ENCODE data around the gene CNTNAP2. TPM values are rescaled to one million over a fixed set of nuclear protein-coding genes. Genes with fewer than 3 reads are reported as not detected.

The CNTNAP2 gene
- total RNA-seq, 2 experiments from 2014 or later: 0.28 TPM; not detected in 1

DNA sequence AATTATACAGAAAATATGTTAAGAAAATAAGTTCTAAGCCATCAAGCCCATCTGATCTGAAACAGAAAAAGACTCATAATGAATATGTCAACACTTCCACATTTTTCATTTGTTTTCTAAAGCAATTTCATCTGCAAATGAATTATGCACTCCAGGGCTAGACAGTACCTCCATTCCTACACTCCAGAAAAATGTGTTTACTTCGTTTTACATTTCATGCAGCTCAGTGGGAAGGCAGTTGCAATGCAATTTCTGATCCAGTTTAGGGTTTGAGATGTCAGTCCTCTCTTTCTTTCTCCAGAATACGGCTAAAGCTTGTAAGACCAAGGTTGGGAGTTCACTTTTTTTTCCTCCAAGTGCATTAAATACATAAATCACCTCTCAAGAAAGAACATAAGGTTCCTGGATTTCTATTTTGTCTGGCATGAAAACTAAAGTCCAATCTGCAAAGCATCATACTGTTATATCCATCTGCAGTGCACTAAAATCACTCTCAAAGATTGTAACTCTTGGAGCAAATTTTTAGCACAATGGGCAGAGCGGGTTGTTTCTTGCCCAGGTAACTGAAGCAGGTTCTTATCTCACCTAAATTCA, 2125.2 kb downstream of the CNTNAP2 start:
- TF ChIP-seq EZH2phosphoT487 (IDR thresholded peaks at IDR 0.05; ENCODE audit: borderline replicate concordance, low read depth, low read length): no peak
- TF ChIP-seq, protein P1, sequence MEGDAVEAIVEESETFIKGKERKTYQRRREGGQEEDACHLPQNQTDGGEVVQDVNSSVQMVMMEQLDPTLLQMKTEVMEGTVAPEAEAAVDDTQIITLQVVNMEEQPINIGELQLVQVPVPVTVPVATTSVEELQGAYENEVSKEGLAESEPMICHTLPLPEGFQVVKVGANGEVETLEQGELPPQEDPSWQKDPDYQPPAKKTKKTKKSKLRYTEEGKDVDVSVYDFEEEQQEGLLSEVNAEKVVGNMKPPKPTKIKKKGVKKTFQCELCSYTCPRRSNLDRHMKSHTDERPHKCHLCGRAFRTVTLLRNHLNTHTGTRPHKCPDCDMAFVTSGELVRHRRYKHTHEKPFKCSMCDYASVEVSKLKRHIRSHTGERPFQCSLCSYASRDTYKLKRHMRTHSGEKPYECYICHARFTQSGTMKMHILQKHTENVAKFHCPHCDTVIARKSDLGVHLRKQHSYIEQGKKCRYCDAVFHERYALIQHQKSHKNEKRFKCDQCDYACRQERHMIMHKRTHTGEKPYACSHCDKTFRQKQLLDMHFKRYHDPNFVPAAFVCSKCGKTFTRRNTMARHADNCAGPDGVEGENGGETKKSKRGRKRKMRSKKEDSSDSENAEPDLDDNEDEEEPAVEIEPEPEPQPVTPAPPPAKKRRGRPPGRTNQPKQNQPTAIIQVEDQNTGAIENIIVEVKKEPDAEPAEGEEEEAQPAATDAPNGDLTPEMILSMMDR (conservative IDR thresholded peaks at IDR 0.05; ENCODE audit: low read length): no peak
- no peaks in the 10 kb centered on the region for H3K9me2 ChIP-seq (ENCODE audit: insufficient read depth, low read length)
- no peaks in the 10 kb centered on the region for H3K79me2 ChIP-seq (ENCODE audit: insufficient read depth, low read depth, low read length)
- H3K36me3 ChIP-seq (ENCODE audit: insufficient read depth, low read length): no peaks in the 10 kb centered on the region
- no peak overlapping the region for H3K27ac ChIP-seq (ENCODE audit: low read depth, low read length, poor library complexity, severe bottlenecking)
- CTCF ChIA-PET (ENCODE audit: unreplicated experiment): no interaction called here
- no TSS peak for BruUV-seq (replicated peaks)
- no peak overlapping the region for H3K4me3 ChIP-seq (ENCODE audit: low read depth, low read length, poor library complexity, severe bottlenecking)
- H4K20me1 ChIP-seq (ENCODE audit: insufficient read depth, low read length): no peaks in the 10 kb centered on the region
- no peak overlapping the region for H2AFZ ChIP-seq (ENCODE audit: low read length)
- no peaks in the 10 kb centered on the region for H3K4me1 ChIP-seq (ENCODE audit: insufficient read depth, low read length, poor library complexity, severe bottlenecking)
- no peak overlapping the region for H3K4me2 ChIP-seq (ENCODE audit: low read length)
- intact Hi-C loops (cut with micrococcal nuclease; ENCODE audit: unreplicated experiment): no loop called here
- no peaks in the 10 kb centered on the region for H3K9me3 ChIP-seq (ENCODE audit: low read length)
- DNase-seq (ENCODE audit: low spot score): no peak
- POLR2A ChIA-PET: no interaction called here

DNA sequence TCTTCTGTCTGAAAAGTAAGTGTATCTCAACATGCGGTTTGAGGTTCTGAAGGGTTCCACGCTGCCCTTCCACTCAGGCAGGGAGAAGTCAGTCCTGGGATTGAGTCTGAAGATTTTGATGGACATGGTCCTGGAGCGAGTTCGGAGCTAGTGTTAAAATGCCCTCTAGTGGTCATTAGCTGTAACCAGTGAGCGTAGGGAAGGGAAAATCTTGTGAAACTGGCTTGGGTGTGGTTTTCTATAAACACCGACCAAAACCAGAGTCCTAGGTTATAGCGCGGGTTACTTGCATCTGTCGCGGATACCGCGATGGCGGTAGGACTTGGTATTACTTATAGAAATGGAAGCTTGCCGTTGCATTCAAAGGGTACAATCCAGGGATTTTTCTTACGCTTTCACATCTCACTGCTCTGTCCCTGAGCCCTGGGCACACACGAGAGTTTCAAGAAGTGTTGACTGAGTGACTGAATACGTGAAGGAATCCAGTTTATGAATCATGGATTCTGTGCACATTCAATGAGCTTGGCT, 2125.8 kb downstream of the CNTNAP2 start:
- Histone ChIP-seq H3K36me3 (ENCODE audit: insufficient read depth, low read length) (no peaks in the 10 kb centered on the region), H3K4me3 (ENCODE audit: low read depth, low read length, poor library complexity, severe bottlenecking) (no peak overlapping the region), H3K4me1 (ENCODE audit: insufficient read depth, low read length, poor library complexity, severe bottlenecking) (no peaks in the 10 kb centered on the region), H3K9me2 (ENCODE audit: insufficient read depth, low read length) (no peaks in the 10 kb centered on the region), H3K79me2 (ENCODE audit: insufficient read depth, low read depth, low read length) (no peaks in the 10 kb centered on the region), H3K9me3 (ENCODE audit: low read length) (no peaks in the 10 kb centered on the region), H3K27ac (ENCODE audit: low read depth, low read length, poor library complexity, severe bottlenecking) (no peak overlapping the region), H2AFZ (ENCODE audit: low read length) (no peak overlapping the region), H3K4me2 (ENCODE audit: low read length) (no peak overlapping the region), H4K20me1 (ENCODE audit: insufficient read depth, low read length) (no peaks in the 10 kb centered on the region)
- ChIA-PET CTCF (ENCODE audit: unreplicated experiment) (no interaction called here), POLR2A (no interaction called here)
- TF ChIP-seq, protein P1 (conservative IDR thresholded peaks at IDR 0.05; ENCODE audit: low read length): peak; percentile 86
- TF ChIP-seq EZH2phosphoT487 (IDR thresholded peaks at IDR 0.05; ENCODE audit: borderline replicate concordance, low read depth, low read length): no peak
- BruUV-seq (replicated peaks): no TSS peak
- intact Hi-C loops (cut with micrococcal nuclease; ENCODE audit: unreplicated experiment): no loop called here
- peak; percentile 37 for DNase-seq (ENCODE audit: low spot score)

DNA sequence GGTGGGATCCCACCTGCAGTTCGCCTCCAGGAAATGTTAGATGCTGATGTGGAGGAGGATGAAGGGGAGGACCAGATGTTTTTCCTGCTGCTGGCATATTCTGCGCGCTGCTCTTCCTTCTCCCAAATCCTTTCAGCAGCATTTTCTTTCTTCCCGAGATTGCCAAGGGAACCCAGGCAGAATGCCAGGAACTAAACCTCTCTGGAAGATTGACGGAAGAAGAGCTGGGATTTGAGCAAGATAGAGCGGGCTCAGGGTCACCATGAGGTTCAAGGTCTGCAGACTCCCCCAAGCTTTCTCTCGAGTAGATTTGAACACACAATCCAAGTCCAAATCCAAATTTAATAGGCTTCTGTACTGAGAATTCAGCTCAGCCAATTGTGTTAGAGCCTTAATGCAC, 2128.8 kb downstream of the CNTNAP2 start:
- POLR2A ChIA-PET: no interaction called here
- Histone ChIP-seq H2AFZ (ENCODE audit: low read length) (no peak overlapping the region), H3K9me3 (ENCODE audit: low read length) (no peaks in the 10 kb centered on the region), H3K79me2 (ENCODE audit: insufficient read depth, low read depth, low read length) (no peaks in the 10 kb centered on the region), H3K36me3 (ENCODE audit: insufficient read depth, low read length) (no peaks in the 10 kb centered on the region), H4K20me1 (ENCODE audit: insufficient read depth, low read length) (no peaks in the 10 kb centered on the region), H3K4me3 (ENCODE audit: low read depth, low read length, poor library complexity, severe bottlenecking) (no peak overlapping the region), H3K4me2 (ENCODE audit: low read length) (no peak overlapping the region), H3K4me1 (ENCODE audit: insufficient read depth, low read length, poor library complexity, severe bottlenecking) (no peaks in the 10 kb centered on the region), H3K9me2 (ENCODE audit: insufficient read depth, low read length) (no peaks in the 10 kb centered on the region), H3K27ac (ENCODE audit: low read depth, low read length, poor library complexity, severe bottlenecking) (no peak overlapping the region)
- CTCF ChIA-PET (ENCODE audit: unreplicated experiment): no interaction called here
- DNase-seq (ENCODE audit: low spot score): no peak
- TF ChIP-seq EZH2phosphoT487 (IDR thresholded peaks at IDR 0.05; ENCODE audit: borderline replicate concordance, low read depth, low read length): no peak
- TF ChIP-seq, protein P1 (conservative IDR thresholded peaks at IDR 0.05; ENCODE audit: low read length): no peak
- intact Hi-C loops (cut with micrococcal nuclease; ENCODE audit: unreplicated experiment): no loop called here
- no TSS peak for BruUV-seq (replicated peaks)
